Measurements from ENCODE around the gene CIAO3.
"Not testable (repeated sequence)": the region's sequence is repeated elsewhere in the genome, so short reads cannot be mapped to it uniquely, and the experiment has no call there.

Gene CIAO3

GRCh38 chr16:776824-777223 lies 36.0 kb upstream of the CIAO3 start:
- in situ Hi-C loops (cut with MboI; ENCODE audit: low sequenced_read_pairs): no loop called here

- in situ Hi-C loops (cut with MboI; ENCODE audit: low sequenced_read_pairs): not testable (repeated sequence)
Measured at GRCh38 chr16:776298-776697, 35.5 kb upstream of the CIAO3 start.

- in situ Hi-C loops (cut with MboI; ENCODE audit: low sequenced_read_pairs): no loop called here
Measured at GRCh38 chr16:775236-775796, 34.5 kb upstream of the CIAO3 start.

GRCh38 chr16:774086-775001 lies 33.5 kb upstream of the CIAO3 start:
- in situ Hi-C loops (cut with MboI; ENCODE audit: low sequenced_read_pairs): no loop called here

DNA sequence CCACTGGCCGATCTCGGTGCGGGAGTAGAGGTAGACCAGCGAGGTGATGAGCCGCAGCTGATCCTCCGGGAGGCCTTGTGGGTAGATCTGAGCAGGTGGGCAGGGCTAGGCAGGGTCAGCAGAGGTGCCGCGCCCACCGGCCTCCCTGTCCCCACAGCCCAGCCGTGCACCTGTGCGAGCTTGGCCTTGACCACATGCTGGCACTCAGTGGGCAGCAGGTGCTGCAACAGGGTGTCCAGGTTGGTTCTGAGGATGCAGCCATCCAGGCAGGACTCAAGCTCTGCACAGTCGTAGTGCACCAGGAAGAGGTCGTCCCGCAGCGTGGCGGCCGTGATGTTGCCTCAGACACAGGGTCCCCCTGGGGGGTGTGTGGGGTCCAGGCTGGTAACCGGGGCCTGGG lies 32.2 kb upstream of the CIAO3 start:
- in situ Hi-C loops (cut with MboI; ENCODE audit: low sequenced_read_pairs): no loop called here

GRCh38 chr16:770411-770810 lies 29.6 kb upstream of the CIAO3 start:
- in situ Hi-C loops (cut with MboI; ENCODE audit: low sequenced_read_pairs): no loop called here

DNA sequence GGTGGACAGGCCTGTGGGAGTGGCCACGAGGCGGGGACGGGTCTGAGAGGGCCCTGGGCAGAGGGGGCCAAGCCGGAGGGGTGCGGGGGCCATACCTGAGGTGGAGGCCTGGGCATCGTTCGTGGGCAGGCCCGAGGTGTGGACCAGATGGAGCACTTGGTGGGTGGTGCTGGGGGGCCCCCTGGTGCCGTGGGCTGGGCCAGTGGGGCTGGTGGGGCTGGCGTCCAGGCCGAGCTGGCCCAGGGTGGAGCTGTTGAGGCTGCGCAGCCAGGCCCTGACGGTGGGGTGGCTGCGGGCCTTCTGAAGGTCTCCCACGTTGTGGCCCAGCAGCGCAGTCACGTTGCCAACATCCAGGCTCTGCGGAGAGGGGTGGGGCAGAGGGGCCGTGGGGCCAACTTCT lies 29.1 kb upstream of the CIAO3 start:
- in situ Hi-C loops (cut with MboI; ENCODE audit: low sequenced_read_pairs): no loop called here

DNA sequence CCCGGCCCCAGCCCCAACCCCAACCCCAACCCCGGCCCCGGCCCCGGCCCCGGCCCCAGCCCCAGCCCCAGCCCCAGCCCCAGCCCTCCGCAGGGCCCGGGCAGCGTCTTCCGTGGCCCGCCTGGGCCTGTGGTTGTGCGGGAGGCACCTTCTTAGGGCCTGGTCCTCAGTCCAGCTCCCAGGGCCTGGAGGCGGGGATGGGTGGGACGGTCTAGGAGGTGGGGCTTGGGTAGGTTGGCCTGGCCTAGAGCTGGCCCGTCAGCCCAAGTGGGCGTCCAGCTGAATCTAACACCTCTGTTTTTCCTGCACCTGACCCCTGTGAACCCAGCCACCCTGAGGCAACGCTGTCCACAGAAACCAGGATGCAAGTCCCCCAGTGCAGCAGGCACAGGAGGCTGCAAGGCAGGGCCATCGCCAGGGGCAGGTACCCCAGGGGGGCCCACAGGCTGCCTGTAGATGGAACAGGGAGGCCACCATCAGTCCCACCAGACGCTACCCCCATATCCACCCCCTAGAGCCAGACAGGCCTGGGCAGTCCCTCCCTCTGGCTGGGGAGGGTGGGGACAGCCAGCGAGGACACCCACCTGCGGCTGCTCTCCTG lies 28.5 kb upstream of the CIAO3 start:
- in situ Hi-C loops (cut with MboI; ENCODE audit: low sequenced_read_pairs): no loop called here

DNA sequence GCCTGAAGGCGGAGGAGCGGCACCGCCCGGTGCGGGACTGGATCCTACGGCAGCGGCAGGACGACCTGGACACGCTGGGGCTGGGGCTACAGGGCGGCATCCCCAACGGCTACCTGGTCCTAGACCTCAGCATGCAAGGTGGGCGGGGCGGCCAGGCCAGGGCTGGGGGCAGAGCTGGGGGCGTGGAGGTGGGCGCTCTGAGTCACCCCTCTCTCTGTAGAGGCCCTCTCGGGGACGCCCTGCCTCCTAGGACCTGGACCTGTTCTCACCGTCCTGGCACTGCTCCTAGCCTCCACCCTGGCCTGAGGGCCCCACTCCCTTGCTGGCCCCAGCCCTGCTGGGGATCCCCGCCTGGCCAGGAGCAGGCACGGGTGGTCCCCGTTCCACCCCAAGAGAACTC lies 27.6 kb upstream of the CIAO3 start:
- in situ Hi-C loops (cut with MboI; ENCODE audit: low sequenced_read_pairs): no loop called here

DNA sequence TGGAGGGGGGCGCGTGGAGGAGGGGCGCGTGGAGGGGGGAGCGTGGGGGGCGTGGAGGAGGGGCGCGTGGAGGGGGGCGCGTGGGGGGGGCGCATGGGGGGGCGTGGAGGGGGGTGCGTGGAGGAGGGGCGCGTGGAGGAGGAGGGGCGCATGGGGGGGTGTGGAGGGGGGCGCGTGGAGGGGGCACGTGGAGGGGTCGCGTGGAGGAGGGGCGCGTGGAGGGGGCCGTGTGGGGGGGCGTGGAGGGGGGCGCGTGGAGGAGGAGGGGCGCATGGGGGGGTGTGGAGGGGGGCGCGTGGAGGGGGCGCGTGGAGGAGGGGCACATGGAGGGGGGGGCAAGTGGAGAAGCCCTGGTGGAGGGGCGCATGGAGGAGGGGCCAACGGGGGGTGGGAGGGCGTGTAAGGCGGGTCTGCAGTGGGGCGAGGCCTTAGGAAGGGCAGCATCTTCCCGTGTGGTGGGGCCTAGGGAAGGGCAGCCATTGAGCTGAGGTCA lies 27.0 kb upstream of the CIAO3 start:
- in situ Hi-C loops (cut with MboI; ENCODE audit: low sequenced_read_pairs): no loop called here

DNA sequence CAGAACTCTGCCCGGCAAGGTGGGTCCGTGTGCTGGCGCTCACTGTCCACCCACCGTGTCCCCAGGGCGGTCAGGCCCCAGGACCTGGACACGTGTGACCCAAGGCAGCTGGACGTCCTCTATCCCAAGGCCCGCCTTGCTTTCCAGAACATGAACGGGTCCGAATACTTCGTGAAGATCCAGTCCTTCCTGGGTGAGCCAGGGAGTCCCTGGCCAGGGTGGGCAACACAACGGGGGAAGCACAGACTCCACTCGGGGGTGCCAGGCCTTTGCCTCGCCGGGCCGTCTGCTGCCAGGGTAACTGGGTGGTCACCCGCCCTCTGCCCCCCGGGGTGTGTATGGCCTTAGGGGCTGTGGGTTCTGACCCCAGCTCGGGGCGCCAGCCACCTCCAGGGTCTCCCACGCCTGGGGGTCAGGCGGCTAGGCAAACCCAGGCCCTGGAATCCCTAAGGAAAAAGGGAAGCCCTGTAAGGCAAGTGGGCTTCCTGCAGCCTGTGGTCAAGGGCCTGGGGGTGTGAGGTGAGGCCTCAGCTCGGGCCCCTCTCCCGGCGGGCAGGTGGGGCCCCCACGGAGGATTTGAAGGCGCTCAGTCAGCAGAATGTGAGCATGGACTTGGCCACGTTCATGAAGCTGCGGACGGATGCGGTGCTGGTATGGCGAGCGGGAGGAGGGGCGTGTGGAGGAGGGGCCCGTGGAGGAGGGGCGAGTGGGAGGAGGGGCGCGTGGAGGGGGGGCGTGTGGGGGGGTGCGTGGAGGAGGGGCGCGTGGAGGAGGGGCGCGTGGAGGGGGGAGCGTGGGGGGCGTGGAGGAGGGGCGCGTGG lies 26.2 kb upstream of the CIAO3 start:
- in situ Hi-C loops (cut with MboI; ENCODE audit: low sequenced_read_pairs): no loop called here

- in situ Hi-C loops (cut with MboI; ENCODE audit: low sequenced_read_pairs): no loop called here
Measured at GRCh38 chr16:766008-766819, 25.4 kb upstream of the CIAO3 start.

- in situ Hi-C loops (cut with MboI; ENCODE audit: low sequenced_read_pairs): no loop called here
Measured at GRCh38 chr16:765488-765865, 24.7 kb upstream of the CIAO3 start.

- in situ Hi-C loops (cut with MboI; ENCODE audit: low sequenced_read_pairs): no loop called here
Measured at GRCh38 chr16:764848-765487, 24.2 kb upstream of the CIAO3 start.

GRCh38 chr16:764184-764750 lies 23.5 kb upstream of the CIAO3 start:
- in situ Hi-C loops (cut with MboI; ENCODE audit: low sequenced_read_pairs): no loop called here

DNA sequence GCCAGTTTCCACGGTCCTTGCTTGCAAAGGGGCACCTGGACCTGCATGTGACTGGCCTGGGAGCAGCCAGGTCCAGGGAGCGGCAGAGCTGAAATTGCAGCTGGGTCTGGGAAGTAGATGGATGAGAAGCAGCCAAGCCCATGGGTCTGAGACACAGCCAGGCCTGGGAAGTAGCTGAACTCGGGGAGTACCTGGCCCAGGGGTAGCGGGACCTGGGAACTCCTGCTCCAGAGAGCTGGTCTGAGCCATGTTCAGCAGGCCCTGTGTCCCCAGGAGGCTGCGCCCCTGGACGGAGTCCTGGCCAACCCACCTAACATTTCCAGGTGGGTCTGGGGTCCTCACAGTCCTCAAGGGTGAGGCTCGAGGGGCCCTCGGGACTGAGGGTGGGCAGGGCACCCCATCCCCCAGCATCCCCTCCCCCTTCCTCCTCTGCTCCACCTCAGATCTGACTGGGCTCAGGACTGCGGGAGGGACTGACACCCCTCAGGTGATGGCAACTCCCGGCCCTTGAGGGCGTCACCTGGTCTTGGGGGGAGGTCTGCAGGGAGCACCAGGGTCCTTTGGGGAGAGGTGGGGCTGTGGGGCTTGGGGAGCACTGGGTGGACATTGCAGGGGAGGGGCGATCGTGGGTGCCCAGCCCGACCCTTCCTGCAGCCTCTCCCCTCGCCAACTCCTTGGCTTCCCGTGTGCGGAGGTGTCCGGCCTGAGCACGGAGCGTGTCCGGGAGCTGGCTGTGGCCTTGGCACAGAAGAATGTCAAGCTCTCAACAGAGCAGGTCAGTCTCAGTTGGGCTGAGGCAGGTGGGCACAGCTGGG lies 22.8 kb upstream of the CIAO3 start:
- in situ Hi-C loops (cut with MboI; ENCODE audit: low sequenced_read_pairs): no loop called here

GRCh38 chr16:762595-763268 lies 21.9 kb upstream of the CIAO3 start:
- in situ Hi-C loops (cut with MboI; ENCODE audit: low sequenced_read_pairs): no loop called here
